SK-N-SH treated with all-trans-retinoic acid at 6 μM for 48 hours (cell line): ENCODE measurements around the gene NF1.
"Not testable (repeated sequence)": the region's sequence is repeated elsewhere in the genome, so short reads cannot be mapped to it uniquely, and the experiment has no call there.

Experiments
- ATAC-seq: fragments of 200-7000 bp; cut with Tn5 transposase; 3 replicates; pipeline ENCODE4 v1.9.1; 2020; ENCODE audit warnings: mild to moderate bottlenecking, moderate library complexity
- ARNTL ChIP-seq: fragments of 450-650 bp; formaldehyde crosslinking; IDR thresholded peaks from 2 replicates; pipeline ENCODE4 v1.5.0; 2020; ENCODE audit warnings: low read depth, mild to moderate bottlenecking, moderate library complexity, borderline replicate concordance
- CREB5 ChIP-seq: fragments of 250-450 bp; sonication (Bioruptor Pico); IDR thresholded peaks from 2 replicates; pipeline ENCODE4 v1.5.1; 2020; ENCODE audit warnings: low read depth, mild to moderate bottlenecking, moderate library complexity
- CSDC2 ChIP-seq: fragments of 250-450 bp; sonication (Bioruptor Pico); IDR thresholded peaks from 2 replicates; pipeline ENCODE4 v1.5.0; 2020; ENCODE audit warnings: mild to moderate bottlenecking, moderate library complexity
- ESRRG ChIP-seq: fragments of 250-450 bp; sonication (Bioruptor Pico); IDR thresholded peaks from 2 replicates; pipeline ENCODE4 v1.6.1; 2021; ENCODE audit warnings: mild to moderate bottlenecking
- GLIS3 ChIP-seq: fragments of 250-450 bp; sonication (Bioruptor Pico); IDR thresholded peaks from 2 replicates; pipeline ENCODE4 v1.5.0; 2020; ENCODE audit warnings: mild to moderate bottlenecking, moderate library complexity
- ISL1 ChIP-seq: fragments of 250-450 bp; sonication (Bioruptor Pico); IDR thresholded peaks from 2 replicates; pipeline ENCODE4 v2.1.2; 2022; ENCODE audit warnings: mild to moderate bottlenecking, moderate library complexity
- PPARA ChIP-seq: fragments of 250-450 bp; sonication (Bioruptor Pico); IDR thresholded peaks from 2 replicates; pipeline ENCODE4 v1.5.0; 2020; ENCODE audit warnings: mild to moderate bottlenecking, borderline replicate concordance
- RARB ChIP-seq: fragments of 250-450 bp; sonication (Bioruptor Pico); IDR thresholded peaks from 2 replicates; pipeline ENCODE4 v1.8.0; 2021; ENCODE audit warnings: mild to moderate bottlenecking, moderate library complexity
- SNAI2 ChIP-seq: fragments of 250-450 bp; sonication (Bioruptor Pico); IDR thresholded peaks from 2 replicates; pipeline ENCODE4 v1.5.0; 2020; ENCODE audit warnings: mild to moderate bottlenecking, moderate library complexity
- TCF4 ChIP-seq: fragments of 250-450 bp; sonication (Bioruptor Pico); IDR thresholded peaks from 2 replicates; pipeline ENCODE4 v1.8.0; 2021; ENCODE audit warnings: mild to moderate bottlenecking, moderate library complexity, borderline replicate concordance
- TOX ChIP-seq: fragments of 250-450 bp; sonication (Bioruptor Pico); IDR thresholded peaks from 2 replicates; pipeline ENCODE4 v1.8.0; 2021; ENCODE audit warnings: mild to moderate bottlenecking, moderate library complexity, borderline replicate concordance
- TSHZ2 ChIP-seq: fragments of 250-450 bp; sonication (Bioruptor Pico); IDR thresholded peaks from 2 replicates; pipeline ENCODE4 v1.5.0; 2020; ENCODE audit warnings: mild to moderate bottlenecking, moderate library complexity
- ZC3H10 ChIP-seq: fragments of 250-450 bp; sonication (Bioruptor Pico); IDR thresholded peaks from 2 replicates; pipeline ENCODE4 v1.5.1; 2021; ENCODE audit warnings: mild to moderate bottlenecking, moderate library complexity
- ZFP3 ChIP-seq: fragments of 250-450 bp; sonication (Bioruptor Pico); IDR thresholded peaks from 2 replicates; pipeline ENCODE4 v1.5.0; 2020; ENCODE audit warnings: mild to moderate bottlenecking, moderate library complexity
- ZNF565 ChIP-seq: fragments of 450-650 bp; formaldehyde crosslinking; conservative IDR thresholded peaks from 2 replicates; pipeline ENCODE4 v1.5.0; 2020; ENCODE audit warnings: low read depth, mild to moderate bottlenecking, moderate library complexity
- ZNF70 ChIP-seq: fragments of 450-650 bp; formaldehyde crosslinking; IDR thresholded peaks from 2 replicates; pipeline ENCODE4 v1.5.0; 2020; ENCODE audit warnings: mild to moderate bottlenecking, moderate library complexity
- ZNF8 ChIP-seq: fragments of 450-650 bp; formaldehyde crosslinking; IDR thresholded peaks from 2 replicates; pipeline ENCODE4 v1.5.0; 2020; ENCODE audit warnings: mild to moderate bottlenecking, moderate library complexity
- TF ChIP-seq, protein P1 (sequence below): fragments of 250-450 bp; sonication (Bioruptor Pico); IDR thresholded peaks from 2 replicates; pipeline ENCODE4 v1.8.0; 2021; ENCODE audit warnings: low read depth, mild to moderate bottlenecking, moderate library complexity, borderline replicate concordance
- TF ChIP-seq, protein P2 (sequence below): fragments of 250-450 bp; sonication (Bioruptor Pico); IDR thresholded peaks from 2 replicates; pipeline ENCODE4 v1.5.1; 2021; ENCODE audit warnings: mild to moderate bottlenecking, moderate library complexity
- TF ChIP-seq, protein P3 (sequence below): fragments of 250-450 bp; sonication (Bioruptor Pico); IDR thresholded peaks from 2 replicates; pipeline ENCODE4 v1.8.0; 2020; ENCODE audit warnings: mild to moderate bottlenecking, moderate library complexity, borderline replicate concordance

The NF1 gene

DNA sequence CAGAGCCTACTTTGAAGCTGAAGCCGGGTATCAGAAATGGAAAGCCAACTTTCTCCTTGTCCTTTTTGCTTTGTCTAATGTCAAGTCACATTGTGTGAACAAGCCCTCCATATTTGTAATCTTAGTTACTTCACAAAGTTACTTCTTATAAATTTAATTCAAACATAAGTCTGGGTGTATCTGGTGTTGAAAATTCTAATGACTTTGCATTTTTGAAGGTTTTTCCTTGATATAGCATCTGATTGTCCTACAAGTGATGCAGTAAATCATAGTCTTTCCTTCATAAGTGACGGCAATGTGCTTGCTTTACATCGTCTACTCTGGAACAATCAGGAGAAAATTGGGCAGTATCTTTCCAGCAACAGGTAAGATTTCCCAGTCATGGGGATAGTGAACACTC is 165.4 kb downstream of the NF1 start:
- no peak for ATAC-seq
- no peak for TF ChIP-seq ESRRG
- TF ChIP-seq CREB5 (CRISPR knock-in tag) = no peak

DNA sequence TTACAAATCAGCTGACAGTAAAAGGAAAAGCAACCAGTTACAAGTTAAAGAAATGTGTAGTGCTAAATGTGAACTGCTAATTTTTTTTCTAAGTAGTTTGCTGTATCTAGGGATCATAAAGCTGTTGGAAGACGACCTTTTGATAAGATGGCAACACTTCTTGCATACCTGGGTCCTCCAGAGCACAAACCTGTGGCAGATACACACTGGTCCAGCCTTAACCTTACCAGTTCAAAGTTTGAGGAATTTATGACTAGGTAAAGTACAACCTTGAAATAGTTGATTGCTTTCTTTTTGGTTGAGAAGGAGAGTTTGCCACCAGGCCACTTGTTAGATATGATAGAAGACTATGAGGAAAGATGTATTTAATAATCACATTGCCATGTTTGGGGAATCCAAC is 166.8 kb downstream of the NF1 start:
- no peak for ATAC-seq
- TF ChIP-seq TCF4 (CRISPR knock-in tag) (no peak), TOX (CRISPR knock-in tag) (no peak), ARNTL (no peak), PPARA (CRISPR knock-in tag) (no peak), CSDC2 (CRISPR knock-in tag) (no peak), ZNF70 (no peak), SNAI2 (CRISPR knock-in tag) (no peak), RARB (CRISPR knock-in tag) (no peak), ZC3H10 (no peak), ESRRG (no peak), ZNF565 (no peak), TSHZ2 (CRISPR knock-in tag) (no peak), ISL1 (no peak)
- TF ChIP-seq, protein P1, sequence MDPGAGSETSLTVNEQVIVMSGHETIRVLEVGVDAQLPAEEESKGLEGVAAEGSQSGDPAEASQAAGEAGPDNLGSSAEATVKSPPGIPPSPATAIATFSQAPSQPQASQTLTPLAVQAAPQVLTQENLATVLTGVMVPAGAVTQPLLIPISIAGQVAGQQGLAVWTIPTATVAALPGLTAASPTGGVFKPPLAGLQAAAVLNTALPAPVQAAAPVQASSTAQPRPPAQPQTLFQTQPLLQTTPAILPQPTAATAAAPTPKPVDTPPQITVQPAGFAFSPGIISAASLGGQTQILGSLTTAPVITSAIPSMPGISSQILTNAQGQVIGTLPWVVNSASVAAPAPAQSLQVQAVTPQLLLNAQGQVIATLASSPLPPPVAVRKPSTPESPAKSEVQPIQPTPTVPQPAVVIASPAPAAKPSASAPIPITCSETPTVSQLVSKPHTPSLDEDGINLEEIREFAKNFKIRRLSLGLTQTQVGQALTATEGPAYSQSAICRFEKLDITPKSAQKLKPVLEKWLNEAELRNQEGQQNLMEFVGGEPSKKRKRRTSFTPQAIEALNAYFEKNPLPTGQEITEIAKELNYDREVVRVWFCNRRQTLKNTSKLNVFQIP (CRISPR knock-in tag) = no peak
- TF ChIP-seq, protein P2, sequence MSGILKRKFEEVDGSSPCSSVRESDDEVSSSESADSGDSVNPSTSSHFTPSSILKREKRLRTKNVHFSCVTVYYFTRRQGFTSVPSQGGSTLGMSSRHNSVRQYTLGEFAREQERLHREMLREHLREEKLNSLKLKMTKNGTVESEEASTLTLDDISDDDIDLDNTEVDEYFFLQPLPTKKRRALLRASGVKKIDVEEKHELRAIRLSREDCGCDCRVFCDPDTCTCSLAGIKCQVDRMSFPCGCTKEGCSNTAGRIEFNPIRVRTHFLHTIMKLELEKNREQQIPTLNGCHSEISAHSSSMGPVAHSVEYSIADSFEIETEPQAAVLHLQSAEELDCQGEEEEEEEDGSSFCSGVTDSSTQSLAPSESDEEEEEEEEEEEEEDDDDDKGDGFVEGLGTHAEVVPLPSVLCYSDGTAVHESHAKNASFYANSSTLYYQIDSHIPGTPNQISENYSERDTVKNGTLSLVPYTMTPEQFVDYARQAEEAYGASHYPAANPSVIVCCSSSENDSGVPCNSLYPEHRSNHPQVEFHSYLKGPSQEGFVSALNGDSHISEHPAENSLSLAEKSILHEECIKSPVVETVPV (CRISPR knock-in tag) = no peak
- TF ChIP-seq, all 23 proteins: peak for 0

DNA sequence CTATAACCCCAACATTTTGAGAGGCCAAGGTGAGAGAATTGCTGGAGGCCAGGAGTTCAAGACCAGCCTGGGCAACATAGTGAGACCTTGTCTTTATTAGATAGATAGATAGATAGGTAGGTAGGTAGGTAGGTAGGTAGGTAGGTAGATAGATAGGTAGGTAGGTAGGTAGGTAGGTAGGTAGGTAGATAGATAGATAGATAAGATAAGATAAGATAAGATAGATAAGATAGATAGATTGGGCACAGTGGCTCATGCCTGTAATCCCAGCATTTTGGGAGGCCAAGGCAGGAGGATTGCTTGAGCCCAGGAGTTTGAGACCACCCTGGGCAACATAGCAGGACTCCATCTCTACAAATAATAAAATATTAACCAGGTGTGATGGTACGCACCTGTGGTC is 168.1 kb downstream of the NF1 start:
- not testable (repeated sequence) for ATAC-seq

DNA sequence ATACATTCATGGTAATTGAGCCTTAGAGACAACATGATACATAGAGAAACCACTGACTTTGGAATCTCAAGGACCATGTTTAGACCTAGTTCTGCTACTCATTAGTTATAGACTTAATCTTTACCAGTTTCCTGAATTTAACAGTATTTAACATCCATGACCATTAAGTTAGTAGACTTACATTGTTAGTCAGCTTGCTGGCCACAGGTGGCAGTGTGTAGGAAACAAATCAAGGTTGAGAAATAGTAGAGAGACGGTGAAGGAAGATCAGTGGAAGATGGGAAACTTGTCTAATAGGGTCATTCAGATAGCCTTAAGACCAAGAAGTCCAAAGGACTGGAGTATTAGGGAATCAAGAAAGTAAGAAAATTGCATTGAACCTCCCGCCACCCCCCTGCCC is 171.3 kb downstream of the NF1 start:
- no peak for TF ChIP-seq ZNF565
- TF ChIP-seq GLIS3 (CRISPR knock-in tag) = no peak
- TF ChIP-seq RARB (CRISPR knock-in tag) = no peak
- no peak for TF ChIP-seq SNAI2 (CRISPR knock-in tag)
- ATAC-seq = no peak

GRCh38 chr17:31269036-31269577 is 174.3 kb downstream of the NF1 start:
- no peak for ATAC-seq

More at GRCh38 chr17:31269036-31269577, 174.3 kb downstream of the NF1 start:
- TF ChIP-seq TSHZ2 (CRISPR knock-in tag) (no peak), SNAI2 (CRISPR knock-in tag) (no peak), CSDC2 (CRISPR knock-in tag) (no peak), ZFP3 (CRISPR knock-in tag) (no peak), ZNF8 (CRISPR knock-in tag) (no peak)
- TF ChIP-seq, protein P3, sequence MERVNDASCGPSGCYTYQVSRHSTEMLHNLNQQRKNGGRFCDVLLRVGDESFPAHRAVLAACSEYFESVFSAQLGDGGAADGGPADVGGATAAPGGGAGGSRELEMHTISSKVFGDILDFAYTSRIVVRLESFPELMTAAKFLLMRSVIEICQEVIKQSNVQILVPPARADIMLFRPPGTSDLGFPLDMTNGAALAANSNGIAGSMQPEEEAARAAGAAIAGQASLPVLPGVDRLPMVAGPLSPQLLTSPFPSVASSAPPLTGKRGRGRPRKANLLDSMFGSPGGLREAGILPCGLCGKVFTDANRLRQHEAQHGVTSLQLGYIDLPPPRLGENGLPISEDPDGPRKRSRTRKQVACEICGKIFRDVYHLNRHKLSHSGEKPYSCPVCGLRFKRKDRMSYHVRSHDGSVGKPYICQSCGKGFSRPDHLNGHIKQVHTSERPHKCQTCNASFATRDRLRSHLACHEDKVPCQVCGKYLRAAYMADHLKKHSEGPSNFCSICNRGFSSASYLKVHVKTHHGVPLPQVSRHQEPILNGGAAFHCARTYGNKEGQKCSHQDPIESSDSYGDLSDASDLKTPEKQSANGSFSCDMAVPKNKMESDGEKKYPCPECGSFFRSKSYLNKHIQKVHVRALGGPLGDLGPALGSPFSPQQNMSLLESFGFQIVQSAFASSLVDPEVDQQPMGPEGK = no peak
